Activated CD4-positive, alpha-beta memory T cell treated with anti-CD3 and anti-CD28 coated beads for 36 hours (primary cell): ENCODE measurements around the gene IFI16. TPM values are rescaled to one million over a fixed set of nuclear protein-coding genes. Genes with fewer than 3 reads are reported as not detected.
A peak's percentile ranks its signal among the peaks of the same experiment; 100 is the strongest.
"Not testable (repeated sequence)": the region's sequence is repeated elsewhere in the genome, so short reads cannot be mapped to it uniquely, and the experiment has no call there.

Source experiments
- CTCF ChIA-PET: fragments of 350-600 bp; sonication (Branson Sonifier 250); formaldehyde crosslinking; loops from one replicate; lab custom pipeline; 2021; ENCODE audit warnings: antibody characterized with exemption, inconsistent platforms; lab: Charles Lee
- POLR2A ChIA-PET: fragments of 350-600 bp; sonication (Branson Sonifier 250); formaldehyde crosslinking; loops from one replicate; lab custom pipeline; 2021; ENCODE audit warnings: antibody characterized with exemption; lab: Charles Lee
- DNase-seq: peaks from one replicate; pipeline ENCODE4 v3.0.0-alpha.2; 2020
- H3K27ac Mint-ChIP-seq: one replicate; pipeline ENCODE4 v1.8.0; 2021; ENCODE audit warnings: mixed read lengths
- H3K27me3 Mint-ChIP-seq: one replicate; pipeline ENCODE4 v1.8.0; 2021; ENCODE audit warnings: mixed read lengths
- H3K36me3 Mint-ChIP-seq: one replicate; pipeline ENCODE4 v1.8.0; 2021; ENCODE audit warnings: mixed read lengths
- H3K4me1 Mint-ChIP-seq: one replicate; pipeline ENCODE4 v1.8.0; 2021; ENCODE audit warnings: low read depth, mixed read lengths
- H3K4me3 Mint-ChIP-seq: one replicate; pipeline ENCODE4 v1.8.0; 2021; ENCODE audit warnings: mild to moderate bottlenecking, mixed read lengths
- H3K9me3 Mint-ChIP-seq: one replicate; pipeline ENCODE4 v1.8.0; 2021; ENCODE audit warnings: mixed read lengths
- intact Hi-C: fragments of 100-400 bp; cut with micrococcal nuclease; formaldehyde crosslinking; loops from one replicate; pipeline ENCODE4 v1.15.1; 2023
- total RNA-seq, 2 experiments: library from RNA; stranded (reverse); gene quantifications; one replicate each; pipeline ENCODE4 v1.2.3, GENCODE V29; 2021

IFI16 gene
- total RNA-seq, 2 experiments from 2014 or later = 215 to 220 TPM

- Mint-ChIP-seq H3K36me3 (peaks cover 53% of the 10 kb centered on the region), H3K4me1 (peaks cover 51% of the 10 kb centered on the region), H3K27ac (peak overlapping the region; percentile 100), H3K4me3 (peak overlapping the region; percentile 10), H3K9me3 (no peaks in the 10 kb centered on the region), H3K27me3 (no peaks in the 10 kb centered on the region)
- intact Hi-C loops = no loop called here
- ChIA-PET POLR2A (interaction anchor here (4.0 to 4.2 kb wide), 2 partner anchors 10 to 69 kb away, joined by 28 to 151 read pairs; partner anchors contain the start of gene AIM2), CTCF (interaction anchor here (1.4 to 3.4 kb wide), 4 partner anchors 9 to 81 kb away, joined by 5 to 19 read pairs (median 16); partner anchors contain the start of gene AIM2)
- no peak for DNase-seq
Measured at GRCh38 chr1:159007726-159008125, 2.0 kb upstream of the IFI16 start.

GRCh38 chr1:159008744-159009188, 941 bp upstream of the IFI16 start:
- intact Hi-C loops = loop anchor here (1.0 kb wide), 3 partner anchors 39 to 81 kb away; no protein-coding TSS in a partner anchor
- peak overlapping the region; percentile 100 for H3K27ac Mint-ChIP-seq
- peaks cover 63% of the 10 kb centered on the region for H3K36me3 Mint-ChIP-seq
- H3K9me3 Mint-ChIP-seq = no peaks in the 10 kb centered on the region
- peak overlapping the region; percentile 90 for H3K4me3 Mint-ChIP-seq
- DNase-seq = peak; percentile 85
- H3K4me1 Mint-ChIP-seq = peaks cover 51% of the 10 kb centered on the region
- ChIA-PET CTCF (interaction anchor here (1.0 to 3.4 kb wide), 6 partner anchors 10 to 214 kb away, joined by 4 to 19 read pairs (median 10); partner anchors contain the start of gene AIM2), POLR2A (interaction anchor here (0.5 to 4.2 kb wide), 14 partner anchors 9 to 132 kb away, joined by 3 to 151 read pairs (median 4); partner anchors contain the start of gene AIM2)
- no peaks in the 10 kb centered on the region for H3K27me3 Mint-ChIP-seq

- H3K27ac Mint-ChIP-seq = peak overlapping the region; percentile 100
- CTCF ChIA-PET = interaction anchor here (0.8 to 3.4 kb wide), 7 partner anchors 11 to 805 kb away, joined by 3 to 19 read pairs (median 5); partner anchors contain the start of gene AIM2
- POLR2A ChIA-PET = interaction anchor here (0.5 to 4.2 kb wide), 14 partner anchors 8 to 1253 kb away, joined by 3 to 151 read pairs (median 4); partner anchors contain the start of gene AIM2
Measured at GRCh38 chr1:159009287-159009686, 420 bp upstream of the IFI16 start.

GRCh38 chr1:159010391-159010790, 684 bp downstream of the IFI16 start:
- CTCF ChIA-PET = interaction anchor here (1.6 to 3.4 kb wide), 2 partner anchors 66 to 79 kb away, joined by 4 to 16 read pairs; partner anchors contain the start of gene AIM2
- peaks cover 49% of the 10 kb centered on the region for H3K4me1 Mint-ChIP-seq
- H3K27ac Mint-ChIP-seq = peak overlapping the region; percentile 100

More at GRCh38 chr1:159009287-159009686, 420 bp upstream of the IFI16 start:
- H3K4me3 Mint-ChIP-seq = peak overlapping the region; percentile 90
- peak; percentile 33 for DNase-seq
- intact Hi-C loops = loop anchor here (1.0 kb wide), 3 partner anchors 40 to 80 kb away; no protein-coding TSS in a partner anchor
- H3K9me3 Mint-ChIP-seq = no peaks in the 10 kb centered on the region
- H3K36me3 Mint-ChIP-seq = peaks cover 68% of the 10 kb centered on the region
- peaks cover 51% of the 10 kb centered on the region for H3K4me1 Mint-ChIP-seq
- no peaks in the 10 kb centered on the region for H3K27me3 Mint-ChIP-seq

GRCh38 chr1:159011001-159011400, 1.3 kb downstream of the IFI16 start:
- DNase-seq = peak; percentile 40
- peak overlapping the region; percentile 90 for H3K4me3 Mint-ChIP-seq
- intact Hi-C loops = loop anchor here (5.0 kb wide), 2 partner anchors 911 to 1021 kb away; partner anchors contain the start of gene PIGM
- H3K4me1 Mint-ChIP-seq = peaks cover 49% of the 10 kb centered on the region
- peaks cover 78% of the 10 kb centered on the region for H3K36me3 Mint-ChIP-seq
- not testable (repeated sequence) for H3K27me3 Mint-ChIP-seq, H3K9me3 Mint-ChIP-seq
- peak overlapping the region; percentile 100 for H3K27ac Mint-ChIP-seq
- POLR2A ChIA-PET = interaction anchor here (0.7 to 4.2 kb wide), 8 partner anchors 13 to 188 kb away, joined by 3 to 151 read pairs (median 13); partner anchors contain the start of gene AIM2
- CTCF ChIA-PET = interaction anchor here (1.6 to 3.4 kb wide), 2 partner anchors 65 to 78 kb away, joined by 4 to 16 read pairs; partner anchors contain the start of gene AIM2

More at GRCh38 chr1:159010391-159010790, 684 bp downstream of the IFI16 start:
- POLR2A ChIA-PET = interaction anchor here (0.7 to 4.2 kb wide), 10 partner anchors 13 to 1699 kb away, joined by 3 to 151 read pairs (median 7); partner anchors contain the start of gene AIM2
- intact Hi-C loops = loop anchor here (1.0 to 5.0 kb wide), 3 partner anchors 77 to 1022 kb away; partner anchors contain the start of gene PIGM
- peak overlapping the region; percentile 90 for H3K4me3 Mint-ChIP-seq
- peaks cover 77% of the 10 kb centered on the region for H3K36me3 Mint-ChIP-seq
- H3K9me3 Mint-ChIP-seq = no peaks in the 10 kb centered on the region
- DNase-seq = no peak
- no peaks in the 10 kb centered on the region for H3K27me3 Mint-ChIP-seq

- Mint-ChIP-seq H3K36me3 (peaks cover 81% of the 10 kb centered on the region), H3K27ac (peak overlapping the region; percentile 100), H3K4me1 (peaks cover 49% of the 10 kb centered on the region), H3K27me3 (no peaks in the 10 kb centered on the region), H3K4me3 (peak overlapping the region; percentile 96), H3K9me3 (no peaks in the 10 kb centered on the region)
- CTCF ChIA-PET = interaction anchor here (1.6 kb wide), 1 partner anchor 78 kb away, joined by 4 read pairs; no protein-coding TSS in a partner anchor
- POLR2A ChIA-PET = interaction anchor here (2.1 to 7.3 kb wide), 4 partner anchors 61 to 77 kb away, joined by 13 to 153 read pairs (median 84); partner anchors contain the start of gene AIM2
- DNase-seq = no peak
- intact Hi-C loops = loop anchor here (5.0 kb wide), 2 partner anchors 911 to 1021 kb away; partner anchors contain the start of gene PIGM
Measured at GRCh38 chr1:159011751-159012150, 2.0 kb downstream of the IFI16 start.

GRCh38 chr1:159012495-159012894, 2.8 kb downstream of the IFI16 start:
- POLR2A ChIA-PET = interaction anchor here (0.9 to 7.3 kb wide), 8 partner anchors 14 to 182 kb away, joined by 3 to 153 read pairs (median 4); partner anchors contain the start of gene AIM2
- CTCF ChIA-PET = interaction anchor here (1.3 kb wide), 1 partner anchor 76 kb away, joined by 8 read pairs; no protein-coding TSS in a partner anchor
- Mint-ChIP-seq H3K36me3 (peaks cover 82% of the 10 kb centered on the region), H3K27ac (peak overlapping the region; percentile 100), H3K4me3 (peak overlapping the region; percentile 96), H3K27me3 (no peaks in the 10 kb centered on the region), H3K4me1 (peaks cover 48% of the 10 kb centered on the region), H3K9me3 (no peaks in the 10 kb centered on the region)
- intact Hi-C loops = loop anchor here (5.0 kb wide), 2 partner anchors 910 to 1020 kb away; partner anchors contain the start of gene PIGM
- peak; percentile 81 for DNase-seq

GRCh38 chr1:159014003-159014571, 4.4 kb downstream of the IFI16 start:
- Mint-ChIP-seq H3K27me3 (no peaks in the 10 kb centered on the region), H3K4me1 (peaks cover 47% of the 10 kb centered on the region), H3K4me3 (peak overlapping the region; percentile 96), H3K9me3 (no peaks in the 10 kb centered on the region), H3K36me3 (peaks cover 87% of the 10 kb centered on the region), H3K27ac (peak overlapping the region; percentile 100)
- peak; percentile 31 for DNase-seq
- ChIA-PET POLR2A (interaction anchor here (1.0 to 7.3 kb wide), 5 partner anchors 45 to 909 kb away, joined by 3 to 153 read pairs (median 11); partner anchors contain the start of gene AIM2), CTCF (interaction anchor here (1.9 kb wide), 1 partner anchor 15 kb away, joined by 4 read pairs; no protein-coding TSS in a partner anchor)
- intact Hi-C loops = loop anchor here (2.0 to 5.0 kb wide), 4 partner anchors 27 to 1018 kb away; partner anchors contain the start of gene PIGM

GRCh38 chr1:159014851-159015250, 5.1 kb downstream of the IFI16 start:
- peak; percentile 50 for DNase-seq
- H3K4me3 Mint-ChIP-seq = peak overlapping the region; percentile 96
- H3K36me3 Mint-ChIP-seq = peaks cover 91% of the 10 kb centered on the region
- POLR2A ChIA-PET = interaction anchor here (1.0 to 7.3 kb wide), 6 partner anchors 26 to 908 kb away, joined by 3 to 153 read pairs (median 7); partner anchors contain the start of gene AIM2
- intact Hi-C loops = loop anchor here (1.0 to 5.0 kb wide), 6 partner anchors 26 to 1017 kb away; partner anchors contain the start of genes AIM2 and PIGM
- H3K27me3 Mint-ChIP-seq = no peaks in the 10 kb centered on the region
- peaks cover 52% of the 10 kb centered on the region for H3K4me1 Mint-ChIP-seq
- no peaks in the 10 kb centered on the region for H3K9me3 Mint-ChIP-seq
- CTCF ChIA-PET = interaction anchor here (1.9 to 2.9 kb wide), 2 partner anchors 14 to 57 kb away, joined by 4 to 13 read pairs; no protein-coding TSS in a partner anchor
- peak overlapping the region; percentile 100 for H3K27ac Mint-ChIP-seq

- POLR2A ChIA-PET = interaction anchor here (0.9 to 7.3 kb wide), 10 partner anchors 9 to 87 kb away, joined by 3 to 153 read pairs (median 4); partner anchors contain the start of gene AIM2
- Mint-ChIP-seq H3K9me3 (no peaks in the 10 kb centered on the region), H3K27ac (peak overlapping the region; percentile 100), H3K4me3 (peak overlapping the region; percentile 96), H3K36me3 (peaks cover 91% of the 10 kb centered on the region), H3K4me1 (peaks cover 56% of the 10 kb centered on the region), H3K27me3 (no peaks in the 10 kb centered on the region)
- DNase-seq = peak; percentile 85
- CTCF ChIA-PET = interaction anchor here (1.2 to 2.9 kb wide), 3 partner anchors 13 to 56 kb away, joined by 3 to 13 read pairs (median 4); no protein-coding TSS in a partner anchor
- intact Hi-C loops = loop anchor here (1.0 to 2.0 kb wide), 4 partner anchors 25 to 61 kb away; partner anchors contain the start of gene AIM2
Measured at GRCh38 chr1:159015440-159015909, 5.8 kb downstream of the IFI16 start.
